ENCODE results near the gene ATP11A. TPM values are rescaled to one million over a fixed set of nuclear protein-coding genes. Genes with fewer than 3 reads are reported as not detected.

Gene ATP11A
- total and polyA plus RNA-seq, 9 of the 15 experiments (the other 6 are each of a cell fraction or from before 2014, with no cell fraction given) = 0.38 to 34.2 (median 4.2) TPM

- no TSS peak for BruUV-seq (replicated peaks)
- 80% methylated on average over 5 of the region's 6 CpGs for WGBS (ENCODE audit: insufficient coverage, low coverage, missing lambda C conversion rate)
These were observed 102.7 kb downstream of the ATP11A start for GRCh38 chr13:112792511-112792910.

More at GRCh38 chr13:112792511-112792910, 102.7 kb downstream of the ATP11A start:
- no peaks in the 10 kb centered on the region; the same call in 2 of the 3 replicates for H3K36me3 ChIP-seq (ENCODE audit: control insufficient read depth, insufficient read depth, low read length)
- no peak overlapping the region for H3K4me3 ChIP-seq
- no peaks in the 10 kb centered on the region for H4K20me1 ChIP-seq (replicated peaks; ENCODE audit: control insufficient read depth, insufficient read depth, low read length)
- no peaks in the 10 kb centered on the region for H3K27me3 ChIP-seq (ENCODE audit: control insufficient read depth in 2 of 2, insufficient read depth in 2 of 2, low read length in 2 of 2)
- no peak overlapping the region for H3K4me2 ChIP-seq (ENCODE audit: insufficient read depth, low read length)
- TF ChIP-seq CHD2 (IDR thresholded peaks at IDR 0.05; ENCODE audit: low read depth, low read length) (no peak), RAD51 (IDR thresholded peaks at IDR 0.05; ENCODE audit: borderline replicate concordance, low read depth) (no peak), POLR2AphosphoS5 (IDR thresholded peaks at IDR 0.05; ENCODE audit: control insufficient read depth, insufficient read depth, low read depth, low read length) (no peak), TFAM (CRISPR knock-in tag; conservative IDR thresholded peaks at IDR 0.05) (no peak), ZKSCAN3 (CRISPR knock-in tag; IDR thresholded peaks at IDR 0.05) (no peak), TCF7L2 (IDR thresholded peaks at IDR 0.05; ENCODE audit: low read depth, low read length) (no peak), ZNF518B (CRISPR knock-in tag; IDR thresholded peaks at IDR 0.05) (no peak)
- TF ChIP-seq, protein P1, sequence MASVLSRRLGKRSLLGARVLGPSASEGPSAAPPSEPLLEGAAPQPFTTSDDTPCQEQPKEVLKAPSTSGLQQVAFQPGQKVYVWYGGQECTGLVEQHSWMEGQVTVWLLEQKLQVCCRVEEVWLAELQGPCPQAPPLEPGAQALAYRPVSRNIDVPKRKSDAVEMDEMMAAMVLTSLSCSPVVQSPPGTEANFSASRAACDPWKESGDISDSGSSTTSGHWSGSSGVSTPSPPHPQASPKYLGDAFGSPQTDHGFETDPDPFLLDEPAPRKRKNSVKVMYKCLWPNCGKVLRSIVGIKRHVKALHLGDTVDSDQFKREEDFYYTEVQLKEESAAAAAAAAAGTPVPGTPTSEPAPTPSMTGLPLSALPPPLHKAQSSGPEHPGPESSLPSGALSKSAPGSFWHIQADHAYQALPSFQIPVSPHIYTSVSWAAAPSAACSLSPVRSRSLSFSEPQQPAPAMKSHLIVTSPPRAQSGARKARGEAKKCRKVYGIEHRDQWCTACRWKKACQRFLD (CRISPR knock-in tag; IDR thresholded peaks at IDR 0.05) = no peak
- ChIA-PET POLR2A (no interaction called here), CTCF (ENCODE audit: low intra/inter-chr PET ratio) (no interaction called here)
- H3K9me3 ChIP-seq (replicated peaks; ENCODE audit: control insufficient read depth, insufficient read depth, low read depth, low read length) = no peaks in the 10 kb centered on the region
- H3K79me2 ChIP-seq (ENCODE audit: control insufficient read depth, insufficient read depth, low read length) = no peaks in the 10 kb centered on the region
- FAIRE-seq (no peak), ATAC-seq (no peak), DNase-seq (ENCODE audit: extremely low read depth in 1 of 4, low spot score in 3 of 4) (no peak)
- no peaks in the 10 kb centered on the region for H3K9me1 ChIP-seq (ENCODE audit: control insufficient read depth, insufficient read depth, low read length)
- H3K4me1 ChIP-seq (replicated peaks in 1 of 2; ENCODE audit: control insufficient read depth in 2 of 2, insufficient read depth in 2 of 2, low read length in 2 of 2) = no peaks in the 10 kb centered on the region; a peak in 2 of 5 replicates
- no peak overlapping the region for H2AFZ ChIP-seq (ENCODE audit: low read depth, low read length)
- intact Hi-C loops (cut with micrococcal nuclease) (no loop called here), in situ Hi-C loops (cut with MboI) (no loop called here)
- no peak overlapping the region for H3K27ac ChIP-seq (ENCODE audit: extremely low read depth, low read depth, low read length)
- no peak overlapping the region for H3K9ac ChIP-seq (ENCODE audit: insufficient read depth in 1 of 2, low read depth in 2 of 2, low read length in 2 of 2)
